Measurements from ENCODE around the gene PCNX1.

- TF ChIP-seq CTCF (IDR thresholded peaks at IDR 0.05; ENCODE audit: poor library complexity) = no peak
- TF ChIP-seq EZH2phosphoT487 (IDR thresholded peaks at IDR 0.05; ENCODE audit: low read depth, severe bottlenecking, unreplicated experiment) = no peak
Observed at GRCh38 chr14:71130491-71131179, 223.4 kb downstream of the PCNX1 start.

Data from hepatocyte (in vitro differentiated cells).